Breast epithelium (tissue), 3 donors: ENCODE measurements around the gene GREB1.

Experiments used
- POLR2A ChIP-seq: fragments of 450-650 bp; IDR thresholded peaks from one replicate; pipeline ENCODE4 v1.6.1; 2016; ENCODE audit warnings: antibody characterized with exemption, mild to moderate bottlenecking, moderate library complexity
- POLR2AphosphoS5 ChIP-seq, 3 donors: sonication (generic); formaldehyde crosslinking; IDR thresholded peaks; one replicate each; pipeline ENCODE4 v1.6.1; 2017; ENCODE audit warnings: antibody characterized with exemption in 3 of 3

- TF ChIP-seq POLR2A (no peak), POLR2AphosphoS5 (IDR thresholded peaks at IDR 0.05) (no peak)
These were observed 51.2 kb downstream of the GREB1 start for GRCh38 chr2:11585071-11585470.
